Measurements from ENCODE around the gene PCBP3.

Gene PCBP3

DNA sequence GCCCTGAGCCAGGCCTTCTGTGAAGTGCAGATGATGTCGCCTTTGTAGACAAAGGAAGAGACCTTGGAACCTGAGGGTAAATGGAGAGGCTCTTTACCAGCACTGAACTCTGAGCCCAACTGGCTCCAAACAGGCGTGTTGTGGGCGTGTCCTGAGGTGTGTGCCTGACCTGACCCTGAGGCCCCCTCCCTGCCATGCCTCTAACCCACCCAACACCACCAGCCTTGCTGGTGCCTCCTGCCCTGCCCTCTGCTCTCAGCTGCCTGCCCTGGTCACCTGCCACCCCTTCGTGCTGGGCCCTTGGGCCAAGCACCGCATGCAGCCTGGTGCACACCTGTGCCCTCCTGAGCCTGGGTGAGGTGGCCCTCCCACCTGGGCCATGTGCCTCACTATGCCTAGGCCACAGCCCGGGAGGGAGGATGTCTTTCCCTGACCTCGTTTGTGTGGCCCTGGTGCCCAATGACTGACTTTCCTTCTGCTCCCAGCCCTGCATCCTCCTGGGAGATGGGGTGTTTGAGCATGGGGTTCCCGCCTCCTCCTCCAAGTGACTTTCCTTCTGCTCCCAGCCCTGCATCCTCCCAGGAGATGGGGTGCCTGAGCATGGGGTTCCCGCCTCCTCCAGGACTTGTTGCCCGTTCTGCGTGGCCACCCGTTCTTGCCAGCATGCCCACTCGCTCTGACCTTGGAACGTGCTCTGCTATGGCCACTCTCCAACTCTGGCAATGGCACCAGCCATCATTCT lies 157.0 kb downstream of the PCBP3 start:
- no peak for DNase-seq (ENCODE audit: low read depth)
- no peak overlapping the region for H3K4me3 ChIP-seq (ENCODE audit: low read length)
- no peak for TF ChIP-seq CTCF (conservative IDR thresholded peaks at IDR 0.05; ENCODE audit: low read depth, low read length)

DNA sequence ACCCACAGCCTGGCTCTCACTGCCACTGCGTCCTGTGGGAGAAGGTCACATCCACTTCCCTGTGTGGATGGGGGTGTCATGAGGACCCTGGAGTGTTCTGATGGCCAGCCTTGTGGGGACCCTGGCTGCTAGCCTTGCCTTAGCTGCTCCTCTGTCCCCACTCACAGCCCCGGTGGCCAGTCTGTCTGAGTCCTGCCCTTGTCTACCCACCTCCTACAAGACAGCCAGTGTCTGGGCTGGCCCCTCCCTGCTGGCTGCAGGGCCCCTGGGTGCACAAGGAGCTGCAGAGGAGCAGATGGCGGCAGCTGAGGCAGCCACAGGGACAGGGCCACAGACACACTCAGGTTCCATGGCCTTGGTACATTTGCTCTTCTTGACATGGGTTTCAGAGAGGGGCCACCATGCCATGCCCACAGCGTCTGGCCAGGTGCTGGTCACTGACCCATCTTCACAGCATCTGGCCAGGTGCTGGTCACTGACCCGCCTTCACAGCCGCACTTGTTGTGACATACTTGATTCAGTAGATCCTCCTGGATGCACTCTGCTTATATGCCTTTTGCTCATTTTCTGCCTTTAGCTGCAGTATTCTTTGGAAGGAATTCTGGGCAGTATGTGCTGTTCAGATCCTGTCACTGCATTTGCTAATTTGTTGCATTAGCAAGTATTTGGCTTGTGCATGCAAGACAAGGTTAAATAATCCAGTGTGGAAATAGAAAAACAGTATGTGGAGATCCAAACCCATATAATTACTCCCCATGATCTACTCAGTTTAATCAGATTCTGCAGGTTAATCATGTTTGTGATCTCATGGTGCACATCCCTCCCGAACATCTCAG lies 157.8 kb downstream of the PCBP3 start:
- no peak for DNase-seq (ENCODE audit: low read depth)
- TF ChIP-seq CTCF (conservative IDR thresholded peaks at IDR 0.05; ENCODE audit: low read depth, low read length): no peak
- H3K4me3 ChIP-seq (ENCODE audit: low read length): no peak overlapping the region

DNA sequence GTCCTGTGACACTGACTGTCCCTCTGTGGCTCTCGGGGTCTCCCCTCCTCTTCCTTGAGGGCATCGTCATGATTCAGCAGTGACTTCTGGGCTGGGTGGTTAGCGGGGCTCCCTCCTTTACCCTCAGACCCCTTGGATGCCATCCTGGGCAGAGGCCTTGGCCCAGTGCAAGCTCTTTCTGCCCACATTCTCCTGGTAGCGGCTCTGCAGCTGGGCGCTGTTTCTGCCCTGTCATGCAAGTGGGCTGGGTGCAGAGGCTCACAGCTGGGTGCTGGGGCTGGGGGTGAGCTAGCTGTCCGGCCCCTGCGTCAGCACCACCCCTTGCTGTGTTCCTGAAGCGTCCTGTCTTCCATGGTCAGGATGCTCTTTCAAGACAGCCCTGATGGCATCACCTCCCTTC lies 158.5 kb downstream of the PCBP3 start:
- no peak for TF ChIP-seq CTCF (conservative IDR thresholded peaks at IDR 0.05; ENCODE audit: low read depth, low read length)
- no peak for DNase-seq (ENCODE audit: low read depth)
- H3K4me3 ChIP-seq (ENCODE audit: low read length): no peak overlapping the region

GRCh38 chr21:45802425-45802824 lies 158.9 kb downstream of the PCBP3 start:
- no peak for TF ChIP-seq CTCF (conservative IDR thresholded peaks at IDR 0.05; ENCODE audit: low read depth, low read length)
- DNase-seq (ENCODE audit: low read depth): no peak
- no peak overlapping the region for H3K4me3 ChIP-seq (ENCODE audit: low read length)

- H3K4me3 ChIP-seq (ENCODE audit: low read length): no peak overlapping the region
These were observed 159.6 kb downstream of the PCBP3 start for GRCh38 chr21:45802956-45803617.

More at GRCh38 chr21:45802956-45803617, 159.6 kb downstream of the PCBP3 start:
- no peak for TF ChIP-seq CTCF (conservative IDR thresholded peaks at IDR 0.05; ENCODE audit: low read depth, low read length)
- DNase-seq (ENCODE audit: low read depth): no peak

All from retinal pigment epithelial cell (primary cell).